Upper lobe of right lung (tissue), 1 donor: ENCODE results near the gene ZKSCAN4. TPM values are rescaled to one million over a fixed set of nuclear protein-coding genes. Genes with fewer than 3 reads are reported as not detected.
A peak's percentile ranks its signal among the peaks of the same experiment; 100 is the strongest.

Experiments
- ATAC-seq: fragments of 200-7000 bp; cut with Tn5 transposase; one replicate; pipeline ENCODE4 v1.9.1; 2020; ENCODE audit warnings: mild to moderate bottlenecking, moderate library complexity
- DNase-seq: peaks from one replicate; pipeline ENCODE4 v3.0.0-alpha.2; 2020
- H3K27ac ChIP-seq: fragments of 200-600 bp; one replicate; pipeline ENCODE4 v1.8.0; 2022
- H3K27me3 ChIP-seq: fragments of 200-600 bp; one replicate; pipeline ENCODE4 v1.8.0; 2022; ENCODE audit warnings: mild to moderate bottlenecking
- H3K36me3 ChIP-seq: fragments of 200-600 bp; one replicate; pipeline ENCODE4 v1.8.0; 2022
- H3K4me1 ChIP-seq: fragments of 200-600 bp; one replicate; pipeline ENCODE4 v1.8.0; 2022
- H3K4me3 ChIP-seq: fragments of 200-600 bp; one replicate; pipeline ENCODE4 v1.8.0; 2022; ENCODE audit warnings: mild to moderate bottlenecking
- H3K9me3 ChIP-seq: fragments of 200-600 bp; one replicate; pipeline ENCODE4 v1.8.0; 2022
- intact Hi-C: fragments of 100-400 bp; cut with DNase I; formaldehyde crosslinking; loops from one replicate; pipeline ENCODE4 v1.11.0; 2022
- total RNA-seq: library from RNA; stranded (reverse); fragmentation: NEBNext Ultra II Directional; extraction: Animal tissue kit (Norgen Biotek cat#: 25700); gene quantifications from one replicate; pipeline ENCODE4 v1.2.1, GENCODE V29; 2021
- TF ChIP-seq, protein P1 (sequence below): fragments of 200-600 bp; IDR thresholded peaks from one replicate; pipeline ENCODE4 v1.8.0; 2022; ENCODE audit warnings: antibody characterized with exemption
- donor health status: DM: no; HTN: yes; CAD: no; lungs with severe emphysema.

Gene ZKSCAN4
- total RNA-seq, 1 donor from 2014 or later: 4.5 TPM

DNA sequence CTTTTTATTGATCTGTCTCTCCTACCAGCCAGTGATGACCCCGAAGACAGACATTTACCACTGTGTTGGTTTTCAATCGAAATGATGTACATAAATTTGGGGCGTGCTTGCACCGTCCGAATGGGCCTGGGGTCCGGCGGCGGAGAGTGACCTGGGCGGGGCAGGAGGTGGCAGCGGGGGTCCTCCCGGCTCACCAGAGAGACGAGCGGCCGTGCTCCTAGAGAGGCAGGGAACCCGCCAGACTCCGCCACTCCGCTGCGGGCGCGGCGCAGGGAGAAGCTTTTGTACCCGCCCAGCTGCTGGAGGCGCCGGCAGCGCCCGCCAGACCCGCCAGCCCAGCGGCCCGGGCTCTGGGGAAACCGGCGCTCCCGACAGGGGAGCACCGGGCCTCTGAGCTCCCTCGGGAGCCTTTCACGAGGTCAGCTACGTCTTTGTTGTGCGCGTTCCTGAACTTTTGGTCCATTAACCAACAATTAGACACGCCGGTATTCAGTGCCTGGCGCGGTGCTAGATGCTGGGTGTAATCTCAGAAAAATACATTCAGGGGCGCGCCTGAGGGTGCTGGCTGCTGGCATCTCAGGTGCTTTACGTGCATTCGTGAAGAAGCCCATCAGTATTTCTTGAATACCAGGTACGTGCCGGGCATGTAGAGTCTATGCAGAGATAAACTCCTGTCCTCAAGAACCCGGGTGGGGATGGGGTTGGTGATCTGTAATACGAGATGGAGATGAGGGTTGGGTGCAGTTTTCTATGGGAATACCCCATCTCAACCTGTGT lies 29.4 kb upstream of the ZKSCAN4 start, which contains the start of gene PGBD1:
PGBD1 (plus strand) TSS at position 285 of the 777 bp plus-strand sequence. CDS start 2,242 bp downstream, outside the sequence.
- Histone ChIP-seq H3K27ac (peak within 1 kb of the TSS; percentile 51), H3K9me3 (no peaks in the 10 kb centered on the region), H3K27me3 (no peaks in the 10 kb centered on the region), H3K36me3 (peaks cover 18% of the 10 kb centered on the region), H3K4me3 (peak within 1 kb of the TSS; percentile 69), H3K4me1 (peaks cover 5% of the 10 kb centered on the region)
- ATAC-seq: peak; percentile 98
- TF ChIP-seq, protein P1, sequence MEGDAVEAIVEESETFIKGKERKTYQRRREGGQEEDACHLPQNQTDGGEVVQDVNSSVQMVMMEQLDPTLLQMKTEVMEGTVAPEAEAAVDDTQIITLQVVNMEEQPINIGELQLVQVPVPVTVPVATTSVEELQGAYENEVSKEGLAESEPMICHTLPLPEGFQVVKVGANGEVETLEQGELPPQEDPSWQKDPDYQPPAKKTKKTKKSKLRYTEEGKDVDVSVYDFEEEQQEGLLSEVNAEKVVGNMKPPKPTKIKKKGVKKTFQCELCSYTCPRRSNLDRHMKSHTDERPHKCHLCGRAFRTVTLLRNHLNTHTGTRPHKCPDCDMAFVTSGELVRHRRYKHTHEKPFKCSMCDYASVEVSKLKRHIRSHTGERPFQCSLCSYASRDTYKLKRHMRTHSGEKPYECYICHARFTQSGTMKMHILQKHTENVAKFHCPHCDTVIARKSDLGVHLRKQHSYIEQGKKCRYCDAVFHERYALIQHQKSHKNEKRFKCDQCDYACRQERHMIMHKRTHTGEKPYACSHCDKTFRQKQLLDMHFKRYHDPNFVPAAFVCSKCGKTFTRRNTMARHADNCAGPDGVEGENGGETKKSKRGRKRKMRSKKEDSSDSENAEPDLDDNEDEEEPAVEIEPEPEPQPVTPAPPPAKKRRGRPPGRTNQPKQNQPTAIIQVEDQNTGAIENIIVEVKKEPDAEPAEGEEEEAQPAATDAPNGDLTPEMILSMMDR: no peak
- intact Hi-C loops: no loop called here
- peak; percentile 89 for DNase-seq

DNA sequence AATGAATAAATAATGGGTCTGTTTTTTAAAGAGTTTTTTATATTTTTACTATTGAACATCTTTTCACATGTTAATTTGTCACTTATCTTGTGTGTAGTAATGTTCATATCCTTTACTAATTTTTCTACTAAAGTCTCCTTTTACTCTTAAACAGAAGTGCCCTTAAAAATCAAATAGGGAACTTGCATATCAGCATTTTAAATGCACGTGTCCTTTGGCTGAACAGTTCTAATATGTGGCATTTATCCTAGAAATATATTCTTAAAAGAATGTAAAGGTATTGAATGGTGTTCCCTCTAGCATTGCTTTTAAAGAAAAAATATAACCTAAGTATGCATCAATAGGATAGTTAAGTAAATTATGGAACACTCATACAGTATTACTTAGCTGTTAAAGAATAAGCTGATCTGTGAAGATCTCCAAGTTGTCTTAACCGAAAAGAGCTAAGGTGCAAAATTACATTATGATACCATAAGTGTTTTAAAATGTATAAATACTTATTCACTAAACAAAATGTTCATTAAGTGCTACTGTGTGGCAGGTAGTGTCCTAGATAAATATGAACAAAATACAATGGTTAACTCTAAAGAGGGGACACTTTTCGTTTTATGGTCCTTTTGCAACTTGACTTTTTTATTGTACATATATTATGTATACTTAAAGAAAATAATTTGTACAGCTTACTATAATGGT lies 28.7 kb upstream of the ZKSCAN4 start:
- TF ChIP-seq, protein P1: no peak
- ATAC-seq (no peak), DNase-seq (no peak)
- Histone ChIP-seq H3K36me3 (peaks cover 19% of the 10 kb centered on the region), H3K4me1 (peaks cover 5% of the 10 kb centered on the region), H3K27ac (no peak overlapping the region), H3K27me3 (no peaks in the 10 kb centered on the region), H3K9me3 (no peaks in the 10 kb centered on the region), H3K4me3 (peak overlapping the region; percentile 69)
- intact Hi-C loops: no loop called here

DNA sequence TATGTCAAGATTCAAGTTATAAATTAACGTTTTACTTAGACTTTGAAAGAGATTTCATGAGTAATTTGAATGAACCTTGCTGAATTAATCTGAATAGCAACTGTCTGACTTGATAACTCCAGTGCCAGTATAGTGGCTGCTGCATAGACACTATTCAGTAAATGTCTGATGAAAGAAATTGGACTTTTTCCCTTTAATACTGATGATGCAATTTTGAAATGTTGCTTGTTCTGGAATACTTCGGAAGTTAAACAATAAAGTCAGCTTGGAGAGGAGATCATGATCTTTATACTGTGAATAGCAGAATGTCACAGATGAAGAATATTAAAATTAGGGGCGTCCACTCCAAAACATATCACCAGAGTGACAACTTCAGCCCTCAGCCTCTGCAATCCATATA lies 25.7 kb upstream of the ZKSCAN4 start:
- intact Hi-C loops: no loop called here
- no peak for ATAC-seq
- DNase-seq: no peak
- H3K27ac ChIP-seq: no peak overlapping the region
- H3K36me3 ChIP-seq: peaks cover 43% of the 10 kb centered on the region
- no peaks in the 10 kb centered on the region for H3K9me3 ChIP-seq
- H3K4me1 ChIP-seq: peaks cover 5% of the 10 kb centered on the region
- no peak overlapping the region for H3K4me3 ChIP-seq
- TF ChIP-seq, protein P1: no peak
- no peaks in the 10 kb centered on the region for H3K27me3 ChIP-seq

DNA sequence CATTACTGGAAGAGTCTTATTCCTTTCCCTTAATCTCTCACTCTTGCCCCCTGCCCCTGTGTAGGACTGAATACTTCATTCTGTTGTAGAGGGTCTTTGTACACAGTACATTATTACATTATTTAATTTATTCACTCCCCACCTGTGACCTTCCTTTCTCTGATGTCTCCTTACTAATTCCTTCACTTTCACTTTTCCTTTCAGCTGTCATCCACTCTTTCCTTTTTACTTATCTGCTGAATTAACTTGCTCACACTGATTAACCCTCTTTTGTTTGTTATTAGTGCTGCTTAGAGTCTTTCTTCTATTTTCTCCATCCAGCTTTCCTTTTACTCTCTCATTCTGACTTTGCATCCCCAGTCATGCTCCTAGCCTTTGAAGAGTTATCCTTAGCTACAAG lies 22.8 kb upstream of the ZKSCAN4 start:
- ATAC-seq: no peak
- intact Hi-C loops: no loop called here
- H3K36me3 ChIP-seq: peaks cover 54% of the 10 kb centered on the region

DNA sequence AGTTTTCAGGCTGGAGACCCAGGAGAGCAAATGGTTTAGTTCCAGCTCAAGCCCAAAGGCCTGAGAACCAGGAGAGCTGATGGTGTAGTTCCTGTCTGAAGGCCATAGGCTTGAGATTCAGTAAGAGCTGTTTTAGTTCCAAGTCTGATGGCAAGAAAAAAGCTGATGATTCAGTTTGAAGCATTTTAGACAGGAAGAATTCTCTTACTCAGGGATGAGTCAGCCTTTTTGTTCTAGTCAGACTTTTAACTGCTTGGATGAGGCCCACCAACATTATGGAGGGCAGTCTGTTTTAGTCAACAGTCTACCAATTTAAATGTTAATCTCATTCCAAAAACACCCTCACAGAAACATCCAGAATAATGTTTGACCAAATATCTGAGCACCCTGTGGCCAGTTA lies 17.4 kb upstream of the ZKSCAN4 start:
- H3K27me3 ChIP-seq: no peaks in the 10 kb centered on the region
- no peaks in the 10 kb centered on the region for H3K9me3 ChIP-seq
- TF ChIP-seq, protein P1: no peak
- DNase-seq: no peak
- H3K4me1 ChIP-seq: peaks cover 15% of the 10 kb centered on the region
- H3K36me3 ChIP-seq: peaks cover 28% of the 10 kb centered on the region
- intact Hi-C loops: no loop called here
- H3K27ac ChIP-seq: no peak overlapping the region
- no peak overlapping the region for H3K4me3 ChIP-seq
- ATAC-seq: no peak

More for the DNA sequence above, 22.8 kb upstream of the ZKSCAN4 start:
- Histone ChIP-seq H3K9me3 (no peaks in the 10 kb centered on the region), H3K4me1 (no peaks in the 10 kb centered on the region), H3K27ac (no peak overlapping the region), H3K27me3 (no peaks in the 10 kb centered on the region), H3K4me3 (no peak overlapping the region)
- no peak for DNase-seq
- TF ChIP-seq, protein P1: no peak
